ENCODE data around the gene CHFR.
"Not testable (repeated sequence)": the region's sequence is repeated elsewhere in the genome, so short reads cannot be mapped to it uniquely, and the experiment has no call there.

CHFR gene

GRCh38 chr12:132909030-132909368, 21.6 kb upstream of the CHFR start:
- Histone ChIP-seq H3K9ac (ENCODE audit: low read length) (peak overlapping the region; percentile 49), H3K27ac (ENCODE audit: low read depth, low read length) (no peak overlapping the region), H3K27me3 (ENCODE audit: control insufficient read depth, insufficient read depth, low read length) (peaks cover 18% of the 10 kb centered on the region; the same call in 1 of the 2 replicates), H3K4me1 (ENCODE audit: control insufficient read depth, insufficient read depth, low read length) (no peaks in the 10 kb centered on the region), H3K36me3 (ENCODE audit: control insufficient read depth, insufficient read depth, low read length) (no peaks in the 10 kb centered on the region), H3K4me3 (ENCODE audit: low read depth, low read length) (peak overlapping the region; percentile 74), H3K9me3 (ENCODE audit: control insufficient read depth, insufficient read depth, low read depth, low read length) (peaks cover 16% of the 10 kb centered on the region; the same call in 1 of the 2 replicates)

GRCh38 chr12:132908145-132909029, 21.0 kb upstream of the CHFR start:
- no peaks in the 10 kb centered on the region for H3K36me3 ChIP-seq (ENCODE audit: control insufficient read depth, insufficient read depth, low read length)
- no peaks in the 10 kb centered on the region for H3K4me1 ChIP-seq (ENCODE audit: control insufficient read depth, insufficient read depth, low read length)
- H3K4me3 ChIP-seq (ENCODE audit: low read depth, low read length) = peak overlapping the region; percentile 74
- H3K9ac ChIP-seq (ENCODE audit: low read length) = peak overlapping the region; percentile 49
- peaks cover 18% of the 10 kb centered on the region; the same call in 1 of the 2 replicates for H3K27me3 ChIP-seq (ENCODE audit: control insufficient read depth, insufficient read depth, low read length)
- peaks cover 16% of the 10 kb centered on the region; the same call in 1 of the 2 replicates for H3K9me3 ChIP-seq (ENCODE audit: control insufficient read depth, insufficient read depth, low read depth, low read length)
- H3K27ac ChIP-seq (ENCODE audit: low read depth, low read length) = no peak overlapping the region

- H3K36me3 ChIP-seq (ENCODE audit: control insufficient read depth, insufficient read depth, low read length); H3K27ac ChIP-seq (ENCODE audit: low read depth, low read length); H3K4me1 ChIP-seq (ENCODE audit: control insufficient read depth, insufficient read depth, low read length): not testable (repeated sequence)
- H3K4me3 ChIP-seq (ENCODE audit: low read depth, low read length) = peak overlapping the region; percentile 74
- peak overlapping the region; percentile 37 for H3K9ac ChIP-seq (ENCODE audit: low read length)
- peaks cover 17% of the 10 kb centered on the region; the same call in 1 of the 2 replicates for H3K9me3 ChIP-seq (ENCODE audit: control insufficient read depth, insufficient read depth, low read depth, low read length)
- H3K27me3 ChIP-seq (ENCODE audit: control insufficient read depth, insufficient read depth, low read length) = peaks cover 18% of the 10 kb centered on the region; the same call in 1 of the 2 replicates
These were observed 20.4 kb upstream of the CHFR start for GRCh38 chr12:132907789-132908144.

- peaks cover 16% of the 10 kb centered on the region; the same call in 1 of the 2 replicates for H3K9me3 ChIP-seq (ENCODE audit: control insufficient read depth, insufficient read depth, low read depth, low read length)
- H3K27ac ChIP-seq (ENCODE audit: low read depth, low read length) = no peak overlapping the region
- H3K36me3 ChIP-seq (ENCODE audit: control insufficient read depth, insufficient read depth, low read length) = no peaks in the 10 kb centered on the region
- H3K9ac ChIP-seq (ENCODE audit: low read length) = no peak overlapping the region
- H3K27me3 ChIP-seq (ENCODE audit: control insufficient read depth, insufficient read depth, low read length) = peaks cover 18% of the 10 kb centered on the region; the same call in 1 of the 2 replicates
- H3K4me3 ChIP-seq (ENCODE audit: low read depth, low read length) = no peak overlapping the region; the same call in 1 of the 2 replicates
- H3K4me1 ChIP-seq (ENCODE audit: control insufficient read depth, insufficient read depth, low read length) = no peaks in the 10 kb centered on the region
These were observed 19.8 kb upstream of the CHFR start for GRCh38 chr12:132907216-132907615.

- no peak overlapping the region for H3K27ac ChIP-seq (ENCODE audit: low read depth, low read length)
- H3K36me3 ChIP-seq (ENCODE audit: control insufficient read depth, insufficient read depth, low read length) = no peaks in the 10 kb centered on the region
- H3K4me3 ChIP-seq (ENCODE audit: low read depth, low read length) = no peak overlapping the region
- H3K4me1 ChIP-seq (ENCODE audit: control insufficient read depth, insufficient read depth, low read length) = no peaks in the 10 kb centered on the region
- H3K27me3 ChIP-seq (ENCODE audit: control insufficient read depth, insufficient read depth, low read length) = peaks cover 18% of the 10 kb centered on the region; the same call in 1 of the 2 replicates
- H3K9me3 ChIP-seq (ENCODE audit: control insufficient read depth, insufficient read depth, low read depth, low read length) = peaks cover 9% of the 10 kb centered on the region; the same call in 1 of the 2 replicates
- H3K9ac ChIP-seq (ENCODE audit: low read length) = no peak overlapping the region
These were observed 17.4 kb upstream of the CHFR start for GRCh38 chr12:132904718-132905328.

GRCh38 chr12:132899033-132899432, 11.6 kb upstream of the CHFR start:
- H3K27me3 ChIP-seq (ENCODE audit: control insufficient read depth, insufficient read depth, low read length) = no peaks in the 10 kb centered on the region
- no peak overlapping the region for H3K4me3 ChIP-seq (ENCODE audit: low read depth, low read length)
- peaks cover 28% of the 10 kb centered on the region for H3K9me3 ChIP-seq (ENCODE audit: control insufficient read depth, insufficient read depth, low read depth, low read length)
- 0 out of 2 replicates have a peak, but pooled peaks cover 6% of the 10 kb centered on the region for H3K4me1 ChIP-seq (ENCODE audit: control insufficient read depth, insufficient read depth, low read length)
- no peaks in the 10 kb centered on the region for H3K36me3 ChIP-seq (ENCODE audit: control insufficient read depth, insufficient read depth, low read length)
- H3K9ac ChIP-seq (ENCODE audit: low read length) = no peak overlapping the region
- no peak overlapping the region for H3K27ac ChIP-seq (ENCODE audit: low read depth, low read length)

- H3K9ac ChIP-seq (ENCODE audit: low read length) = peak overlapping the region; percentile 99
- peak overlapping the region; percentile 95; the same call in 1 of the 2 replicates for H3K27ac ChIP-seq (ENCODE audit: low read depth, low read length)
- H3K4me1 ChIP-seq (ENCODE audit: control insufficient read depth, insufficient read depth, low read length) = peaks cover 15% of the 10 kb centered on the region; the same call in 1 of the 2 replicates
- no peaks in the 10 kb centered on the region for H3K27me3 ChIP-seq (ENCODE audit: control insufficient read depth, insufficient read depth, low read length)
- peaks cover 11% of the 10 kb centered on the region; the same call in 1 of the 2 replicates for H3K36me3 ChIP-seq (ENCODE audit: control insufficient read depth, insufficient read depth, low read length)
- peaks cover 15% of the 10 kb centered on the region; the same call in 1 of the 2 replicates for H3K9me3 ChIP-seq (ENCODE audit: control insufficient read depth, insufficient read depth, low read depth, low read length)
- peak overlapping the region; percentile 97 for H3K4me3 ChIP-seq (ENCODE audit: low read depth, low read length)
These were observed 1.4 kb upstream of the CHFR start for GRCh38 chr12:132888852-132889251.

GRCh38 chr12:132886529-132887477, 602 bp downstream of the CHFR start:
- Histone ChIP-seq H3K4me3 (ENCODE audit: low read depth, low read length) (peak overlapping the region; percentile 97), H3K36me3 (ENCODE audit: control insufficient read depth, insufficient read depth, low read length) (peaks cover 27% of the 10 kb centered on the region), H3K9ac (ENCODE audit: low read length) (peak overlapping the region; percentile 77), H3K9me3 (ENCODE audit: control insufficient read depth, insufficient read depth, low read depth, low read length) (peaks cover 6% of the 10 kb centered on the region; the same call in 1 of the 2 replicates), H3K27ac (ENCODE audit: low read depth, low read length) (peak overlapping the region; percentile 67; the same call in 1 of the 2 replicates), H3K4me1 (ENCODE audit: control insufficient read depth, insufficient read depth, low read length) (peaks cover 15% of the 10 kb centered on the region; the same call in 1 of the 2 replicates), H3K27me3 (ENCODE audit: control insufficient read depth, insufficient read depth, low read length) (no peaks in the 10 kb centered on the region)

- H3K9ac ChIP-seq (ENCODE audit: low read length) = no peak overlapping the region
- H3K36me3 ChIP-seq (ENCODE audit: control insufficient read depth, insufficient read depth, low read length) = peaks cover 37% of the 10 kb centered on the region
These were observed 5.6 kb downstream of the CHFR start for GRCh38 chr12:132881818-132882217.

GRCh38 chr12:132874620-132875019, 12.8 kb downstream of the CHFR start:
- peaks cover 66% of the 10 kb centered on the region for H3K36me3 ChIP-seq (ENCODE audit: control insufficient read depth, insufficient read depth, low read length)
- not testable (repeated sequence) for H3K4me3 ChIP-seq (ENCODE audit: low read depth, low read length); H3K9ac ChIP-seq (ENCODE audit: low read length); H3K9me3 ChIP-seq (ENCODE audit: control insufficient read depth, insufficient read depth, low read depth, low read length); H3K4me1 ChIP-seq (ENCODE audit: control insufficient read depth, insufficient read depth, low read length); H3K27ac ChIP-seq (ENCODE audit: low read depth, low read length); H3K27me3 ChIP-seq (ENCODE audit: control insufficient read depth, insufficient read depth, low read length)

More at GRCh38 chr12:132881818-132882217, 5.6 kb downstream of the CHFR start:
- Histone ChIP-seq H3K27me3 (ENCODE audit: control insufficient read depth, insufficient read depth, low read length) (no peaks in the 10 kb centered on the region), H3K4me1 (ENCODE audit: control insufficient read depth, insufficient read depth, low read length) (no peaks in the 10 kb centered on the region), H3K4me3 (ENCODE audit: low read depth, low read length) (no peak overlapping the region), H3K27ac (ENCODE audit: low read depth, low read length) (no peak overlapping the region), H3K9me3 (ENCODE audit: control insufficient read depth, insufficient read depth, low read depth, low read length) (peaks cover 3% of the 10 kb centered on the region; the same call in 1 of the 2 replicates)

All from HUES6 (cell line).